Panc1 (cell line): ENCODE data around the gene LRRC36. TPM values are rescaled to one million over a fixed set of nuclear protein-coding genes. Genes with fewer than 3 reads are reported as not detected.

Experiments used
- ATAC-seq: fragments of 200-7000 bp; cut with Tn5 transposase; 2 replicates; pipeline ENCODE4 v1.9.1; 2020; ENCODE audit warnings: mild to moderate bottlenecking, moderate library complexity
- BruUV-seq: library from RNA; stranded (reverse); fragments of 400-500 nt; replicated peaks from 2 replicates; lab custom pipeline; 2021; lab: Mats Ljungman, UMichigan
- CTCF ChIA-PET: fragments of 300-600 bp; sonication (Branson Sonifier 250); formaldehyde crosslinking; loops from one replicate; lab custom pipeline; 2022; ENCODE audit warnings: antibody characterized with exemption; lab: Charles Lee
- POLR2A ChIA-PET: fragments of 300-600 bp; sonication (Branson Sonifier 250); formaldehyde crosslinking; loops from one replicate; lab custom pipeline; 2022; ENCODE audit warnings: antibody characterized with exemption; lab: Charles Lee
- DNase-seq: peaks from one replicate; pipeline ENCODE4 v3.0.0-alpha.2; 2010; ENCODE audit warnings: low read depth, low spot score
- H3K27ac ChIP-seq: 2 replicates; pipeline ENCODE4 v1.5.1; 2011; ENCODE audit warnings: mild to moderate bottlenecking, low read length, inconsistent platforms
- H3K27me3 ChIP-seq: fragments of 200-500 bp; sonication (Bioruptor generic); 2 replicates; pipeline ENCODE4 v1.6.0; 2014; ENCODE audit warnings: low read length, inconsistent platforms; ENCODE audit not compliant: control insufficient read depth, insufficient read depth
- H3K36me3 ChIP-seq: fragments of 200-500 bp; sonication (Bioruptor generic); 2 replicates; pipeline ENCODE4 v1.5.1; 2014; ENCODE audit warnings: inconsistent platforms, mild to moderate bottlenecking, low read length, moderate library complexity; ENCODE audit not compliant: control insufficient read depth, insufficient read depth
- H3K4me1 ChIP-seq: 2 replicates; pipeline ENCODE4 v1.5.1; 2011; ENCODE audit warnings: inconsistent platforms, mild to moderate bottlenecking, low read length, moderate library complexity; ENCODE audit not compliant: control insufficient read depth, insufficient read depth
- H3K4me3 ChIP-seq, 2 experiments: 2 replicates each; pipeline ENCODE4 v1.5.1; 2011 to 2012; ENCODE audit warnings: low read depth in 2 of 2, low read length in 2 of 2, mild to moderate bottlenecking in 2 of 2, inconsistent platforms in 1 of 2, moderate library complexity in 1 of 2
- H3K9me3 ChIP-seq: fragments of 200-500 bp; sonication (Bioruptor generic); 2 replicates; pipeline ENCODE4 v1.5.1; 2014; ENCODE audit warnings: low read depth, mild to moderate bottlenecking, inconsistent platforms, low read length, moderate library complexity; ENCODE audit not compliant: control insufficient read depth, insufficient read depth
- POLR2AphosphoS5 ChIP-seq: IDR thresholded peaks from 2 replicates; pipeline ENCODE4 v1.6.1; 2012; ENCODE audit warnings: mild to moderate bottlenecking, low read depth, low read length, moderate library complexity
- SIN3A ChIP-seq: IDR thresholded peaks from 2 replicates; pipeline ENCODE4 v1.6.1; 2012; ENCODE audit warnings: low read depth, mild to moderate bottlenecking, low read length, moderate library complexity, borderline replicate concordance; ENCODE audit not compliant: insufficient read depth
- TCF7L2 ChIP-seq: IDR thresholded peaks from 2 replicates; pipeline ENCODE4 v1.6.1; 2011; ENCODE audit warnings: mild to moderate bottlenecking, low read depth, low read length, inconsistent platforms
- in situ Hi-C: cut with HindIII; loops from 2 replicates; pipeline ENCODE4 v1.10.0; 2016; ENCODE audit warnings: low sequenced_read_pairs, low pct_unique_long_range_greater_than_20kb
- intact Hi-C: fragments of 100-400 bp; cut with micrococcal nuclease; formaldehyde crosslinking; loops from one replicate; pipeline ENCODE4 v1.10.0; 2022; ENCODE audit not compliant: unreplicated experiment
- total RNA-seq: library from RNA; stranded (reverse); gene quantifications from one replicate; pipeline ENCODE4 v1.2.1, GENCODE V29; 2021; ENCODE audit not compliant: unreplicated experiment
- TF ChIP-seq, protein P1 (sequence below): fragments of 450-650 bp; IDR thresholded peaks from 2 replicates; pipeline ENCODE4 v1.5.1; 2017; ENCODE audit warnings: mild to moderate bottlenecking
- TF ChIP-seq, protein P2 (sequence below), 2 experiments: IDR thresholded peaks; 2 replicates each; pipeline ENCODE4 v1.6.1; 2011 to 2012; ENCODE audit warnings: low read depth in 2 of 2, control low read depth in 1 of 2, low read length in 1 of 2, mild to moderate bottlenecking in 1 of 2, moderate library complexity in 1 of 2; ENCODE audit not compliant: insufficient read depth in 1 of 2

Gene LRRC36
- total RNA-seq, 1 experiment from 2014 or later: 0.54 TPM

DNA sequence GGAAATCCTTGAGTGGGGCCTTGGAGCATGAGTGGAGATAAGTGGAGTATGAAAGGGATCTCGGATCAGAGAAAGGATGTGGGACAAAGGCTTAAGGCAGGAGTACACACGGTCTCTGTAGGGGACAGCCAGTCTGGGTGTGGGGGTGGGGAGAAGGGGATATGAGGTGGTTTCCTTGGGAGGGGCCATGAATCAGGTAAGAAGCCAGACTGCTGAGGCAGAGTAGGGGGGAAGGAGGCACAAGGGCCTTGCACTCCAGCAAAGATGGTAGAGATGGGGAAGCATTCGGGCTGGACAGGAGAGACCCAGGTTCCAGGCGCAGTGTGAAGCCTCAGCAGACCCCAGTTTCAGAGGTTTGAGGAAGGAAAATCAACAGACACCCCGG, 105.9 kb downstream of the LRRC36 start:
- no peaks in the 10 kb centered on the region for H3K27me3 ChIP-seq
- no peaks in the 10 kb centered on the region for H3K36me3 ChIP-seq
- BruUV-seq: no TSS peak
- intact Hi-C loops (no loop called here), in situ Hi-C loops (no loop called here)
- CTCF ChIA-PET: no interaction called here
- peaks cover 2% of the 10 kb centered on the region; the same call in 1 of the 2 replicates for H3K4me1 ChIP-seq
- DNase-seq: no peak
- H3K4me3 ChIP-seq: no peak overlapping the region
- ATAC-seq: no peak
- TF ChIP-seq, protein P1, sequence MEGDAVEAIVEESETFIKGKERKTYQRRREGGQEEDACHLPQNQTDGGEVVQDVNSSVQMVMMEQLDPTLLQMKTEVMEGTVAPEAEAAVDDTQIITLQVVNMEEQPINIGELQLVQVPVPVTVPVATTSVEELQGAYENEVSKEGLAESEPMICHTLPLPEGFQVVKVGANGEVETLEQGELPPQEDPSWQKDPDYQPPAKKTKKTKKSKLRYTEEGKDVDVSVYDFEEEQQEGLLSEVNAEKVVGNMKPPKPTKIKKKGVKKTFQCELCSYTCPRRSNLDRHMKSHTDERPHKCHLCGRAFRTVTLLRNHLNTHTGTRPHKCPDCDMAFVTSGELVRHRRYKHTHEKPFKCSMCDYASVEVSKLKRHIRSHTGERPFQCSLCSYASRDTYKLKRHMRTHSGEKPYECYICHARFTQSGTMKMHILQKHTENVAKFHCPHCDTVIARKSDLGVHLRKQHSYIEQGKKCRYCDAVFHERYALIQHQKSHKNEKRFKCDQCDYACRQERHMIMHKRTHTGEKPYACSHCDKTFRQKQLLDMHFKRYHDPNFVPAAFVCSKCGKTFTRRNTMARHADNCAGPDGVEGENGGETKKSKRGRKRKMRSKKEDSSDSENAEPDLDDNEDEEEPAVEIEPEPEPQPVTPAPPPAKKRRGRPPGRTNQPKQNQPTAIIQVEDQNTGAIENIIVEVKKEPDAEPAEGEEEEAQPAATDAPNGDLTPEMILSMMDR: no peak
- TF ChIP-seq SIN3A: no peak
- TF ChIP-seq, protein P2, sequence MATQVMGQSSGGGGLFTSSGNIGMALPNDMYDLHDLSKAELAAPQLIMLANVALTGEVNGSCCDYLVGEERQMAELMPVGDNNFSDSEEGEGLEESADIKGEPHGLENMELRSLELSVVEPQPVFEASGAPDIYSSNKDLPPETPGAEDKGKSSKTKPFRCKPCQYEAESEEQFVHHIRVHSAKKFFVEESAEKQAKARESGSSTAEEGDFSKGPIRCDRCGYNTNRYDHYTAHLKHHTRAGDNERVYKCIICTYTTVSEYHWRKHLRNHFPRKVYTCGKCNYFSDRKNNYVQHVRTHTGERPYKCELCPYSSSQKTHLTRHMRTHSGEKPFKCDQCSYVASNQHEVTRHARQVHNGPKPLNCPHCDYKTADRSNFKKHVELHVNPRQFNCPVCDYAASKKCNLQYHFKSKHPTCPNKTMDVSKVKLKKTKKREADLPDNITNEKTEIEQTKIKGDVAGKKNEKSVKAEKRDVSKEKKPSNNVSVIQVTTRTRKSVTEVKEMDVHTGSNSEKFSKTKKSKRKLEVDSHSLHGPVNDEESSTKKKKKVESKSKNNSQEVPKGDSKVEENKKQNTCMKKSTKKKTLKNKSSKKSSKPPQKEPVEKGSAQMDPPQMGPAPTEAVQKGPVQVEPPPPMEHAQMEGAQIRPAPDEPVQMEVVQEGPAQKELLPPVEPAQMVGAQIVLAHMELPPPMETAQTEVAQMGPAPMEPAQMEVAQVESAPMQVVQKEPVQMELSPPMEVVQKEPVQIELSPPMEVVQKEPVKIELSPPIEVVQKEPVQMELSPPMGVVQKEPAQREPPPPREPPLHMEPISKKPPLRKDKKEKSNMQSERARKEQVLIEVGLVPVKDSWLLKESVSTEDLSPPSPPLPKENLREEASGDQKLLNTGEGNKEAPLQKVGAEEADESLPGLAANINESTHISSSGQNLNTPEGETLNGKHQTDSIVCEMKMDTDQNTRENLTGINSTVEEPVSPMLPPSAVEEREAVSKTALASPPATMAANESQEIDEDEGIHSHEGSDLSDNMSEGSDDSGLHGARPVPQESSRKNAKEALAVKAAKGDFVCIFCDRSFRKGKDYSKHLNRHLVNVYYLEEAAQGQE (IDR thresholded peaks at IDR 0.05; ENCODE audit: insufficient read depth in 1 of 2, low read depth in 2 of 2, low read length in 1 of 2): no peak
- no peak for TF ChIP-seq TCF7L2
- no peak for TF ChIP-seq POLR2AphosphoS5
- POLR2A ChIA-PET: no interaction called here
- H3K27ac ChIP-seq: no peak overlapping the region
- no peaks in the 10 kb centered on the region for H3K9me3 ChIP-seq

DNA sequence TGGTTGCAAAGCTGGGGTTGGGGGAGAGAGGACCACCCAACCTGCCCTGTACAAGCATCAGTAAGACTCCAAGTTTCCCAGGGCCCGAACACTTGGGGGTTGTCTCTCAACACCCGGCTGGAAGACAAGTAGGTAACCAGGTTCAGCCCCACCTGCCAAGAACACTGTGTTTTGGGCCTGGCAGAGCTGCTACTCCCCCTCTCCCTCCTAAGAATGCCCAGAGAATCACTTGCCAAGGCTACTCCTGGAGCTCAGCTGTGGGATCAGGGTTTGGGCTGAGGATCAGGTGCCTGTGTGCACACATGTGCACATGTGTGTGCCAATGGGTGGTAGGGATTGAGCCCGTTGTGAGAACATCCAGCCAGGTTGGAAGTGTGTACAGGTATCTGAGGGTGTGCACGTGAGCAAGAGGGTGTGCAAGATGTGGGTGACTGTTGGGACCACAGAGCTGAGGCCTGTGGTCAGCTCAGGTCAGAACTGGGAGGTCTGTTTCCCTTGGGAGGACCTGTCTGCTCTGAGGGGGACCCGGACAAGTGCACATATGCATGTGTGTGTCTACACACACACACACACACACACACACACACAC, 106.6 kb downstream of the LRRC36 start:
- no peak for DNase-seq
- in situ Hi-C loops: no loop called here
- CTCF ChIA-PET: no interaction called here
- H3K27me3 ChIP-seq: no peaks in the 10 kb centered on the region
- no TSS peak for BruUV-seq
- ATAC-seq: no peak
- TF ChIP-seq SIN3A (no peak), POLR2AphosphoS5 (no peak), TCF7L2 (no peak)
- TF ChIP-seq, protein P1: no peak
- TF ChIP-seq, protein P2 (IDR thresholded peaks at IDR 0.05; ENCODE audit: insufficient read depth in 1 of 2, low read depth in 2 of 2, low read length in 1 of 2): no peak
- POLR2A ChIA-PET: interaction anchor here (0.6 to 0.7 kb wide), 2 partner anchors 13 to 209 kb away, joined by 3 to 5 read pairs; no protein-coding TSS in a partner anchor
- H3K36me3 ChIP-seq: no peaks in the 10 kb centered on the region
- intact Hi-C loops: no loop called here
- no peak overlapping the region for H3K4me3 ChIP-seq
- H3K9me3 ChIP-seq: no peaks in the 10 kb centered on the region
- peaks cover 2% of the 10 kb centered on the region; the same call in 1 of the 2 replicates for H3K4me1 ChIP-seq
- no peak overlapping the region for H3K27ac ChIP-seq
